Tibial nerve (tissue), 4 donors: Measurements from ENCODE around the gene HSPA1L.

Experiments
- EP300 ChIP-seq, 2 donors: sonication (generic); formaldehyde crosslinking; IDR thresholded peaks; one replicate each; pipeline ENCODE4 v1.6.1; 2017; ENCODE audit warnings: antibody characterized with exemption in 2 of 2, mild to moderate bottlenecking in 1 of 2
- POLR2A ChIP-seq, 2 donors: fragments of 450-650 bp; IDR thresholded peaks; one replicate each; pipeline ENCODE4 v1.6.1; 2017; ENCODE audit warnings: antibody characterized with exemption in 2 of 2, mild to moderate bottlenecking in 2 of 2, moderate library complexity in 2 of 2
- TF ChIP-seq, protein P1 (sequence below), 5 experiments: fragments of 200-600 bp in 3 of 5; fragments of 450-650 bp in 2 of 5; sonication (generic) in 3 of 5; IDR thresholded peaks; one replicate each; pipeline ENCODE4 v1.5.1; 2016 to 2019; ENCODE audit warnings: antibody characterized with exemption in 5 of 5, mild to moderate bottlenecking in 3 of 5, moderate library complexity in 2 of 5

DNA sequence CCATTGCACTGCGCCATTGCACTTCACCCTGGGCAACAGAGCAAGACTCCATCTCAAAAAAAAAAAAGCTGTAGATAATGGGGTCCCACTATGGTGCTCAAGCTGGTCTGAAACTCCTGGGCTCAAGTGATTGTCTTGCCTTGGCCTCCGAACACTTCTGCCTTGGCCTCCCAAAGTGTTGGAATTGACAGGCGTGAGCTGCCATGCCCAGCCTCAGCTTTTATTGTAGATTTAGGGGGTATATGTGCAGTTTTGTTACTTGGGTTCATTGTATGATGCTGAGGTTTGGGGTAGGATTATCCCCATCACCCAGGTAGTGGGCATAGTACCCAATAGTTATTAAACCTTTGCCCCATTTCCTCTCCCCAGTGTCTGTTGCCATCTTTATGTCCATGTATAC lies 23.9 kb upstream of the HSPA1L start:
- TF ChIP-seq POLR2A (IDR thresholded peaks at IDR 0.05) (no peak), EP300 (IDR thresholded peaks at IDR 0.05) (no peak)
- TF ChIP-seq, protein P1, sequence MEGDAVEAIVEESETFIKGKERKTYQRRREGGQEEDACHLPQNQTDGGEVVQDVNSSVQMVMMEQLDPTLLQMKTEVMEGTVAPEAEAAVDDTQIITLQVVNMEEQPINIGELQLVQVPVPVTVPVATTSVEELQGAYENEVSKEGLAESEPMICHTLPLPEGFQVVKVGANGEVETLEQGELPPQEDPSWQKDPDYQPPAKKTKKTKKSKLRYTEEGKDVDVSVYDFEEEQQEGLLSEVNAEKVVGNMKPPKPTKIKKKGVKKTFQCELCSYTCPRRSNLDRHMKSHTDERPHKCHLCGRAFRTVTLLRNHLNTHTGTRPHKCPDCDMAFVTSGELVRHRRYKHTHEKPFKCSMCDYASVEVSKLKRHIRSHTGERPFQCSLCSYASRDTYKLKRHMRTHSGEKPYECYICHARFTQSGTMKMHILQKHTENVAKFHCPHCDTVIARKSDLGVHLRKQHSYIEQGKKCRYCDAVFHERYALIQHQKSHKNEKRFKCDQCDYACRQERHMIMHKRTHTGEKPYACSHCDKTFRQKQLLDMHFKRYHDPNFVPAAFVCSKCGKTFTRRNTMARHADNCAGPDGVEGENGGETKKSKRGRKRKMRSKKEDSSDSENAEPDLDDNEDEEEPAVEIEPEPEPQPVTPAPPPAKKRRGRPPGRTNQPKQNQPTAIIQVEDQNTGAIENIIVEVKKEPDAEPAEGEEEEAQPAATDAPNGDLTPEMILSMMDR (IDR thresholded peaks at IDR 0.05) = no peak
